ENCODE data around the gene CAVIN1. TPM values are rescaled to one million over a fixed set of nuclear protein-coding genes. Genes with fewer than 3 reads are reported as not detected.

Gene CAVIN1
- polyA plus RNA-seq, 3 donors, result 0.01 TPM; not detected in 2

- Histone ChIP-seq H3K4me2 (replicated peaks; ENCODE audit: extremely low read depth, low read length, poor library complexity, severe bottlenecking) (peak within 1 kb of the TSS; percentile 85), H2AFZ (ENCODE audit: insufficient read depth, low read depth, low read length, poor library complexity, severe bottlenecking) (peak within 1 kb of the TSS; percentile 68), H3K9me3 (replicated peaks in 1 of 2; ENCODE audit: control insufficient read depth in 1 of 2, insufficient read depth in 1 of 2, low read length in 2 of 2) (no peaks in the 10 kb centered on the region), H3K79me2 (ENCODE audit: insufficient read depth, low read length) (peaks cover 40% of the 10 kb centered on the region), H3K27me3 (ENCODE audit: control insufficient read depth in 2 of 2, insufficient read depth in 2 of 2, low read length in 2 of 2) (no peaks in the 10 kb centered on the region), H3K4me3 (replicated peaks in 1 of 3; ENCODE audit: low read depth in 2 of 3, low read length in 3 of 3) (peak within 1 kb of the TSS; percentile 80 to 96 (median 87)), H4K20me1 (ENCODE audit: insufficient read depth, low read length) (peaks cover 40% of the 10 kb centered on the region), H3K36me3 (replicated peaks in 1 of 2; ENCODE audit: control insufficient read depth in 1 of 2, insufficient read depth in 2 of 2, low read length in 2 of 2) (peaks cover 23 to 27% of the 10 kb centered on the region in 2 donors), H3K9ac (ENCODE audit: insufficient read depth, low read length, poor library complexity, severe bottlenecking) (peak within 1 kb of the TSS; percentile 72), H3K4me1 (ENCODE audit: control insufficient read depth in 1 of 2, insufficient read depth in 2 of 2, low read length in 2 of 2) (peaks cover 65 to 70% of the 10 kb centered on the region in 2 donors), H3K27ac (ENCODE audit: low read depth in 1 of 2, low read length in 2 of 2) (peak within 1 kb of the TSS; percentile 82 to 84)
- H3K27ac Mint-ChIP-seq, result peak within 1 kb of the TSS; percentile 91 to 99 (median 97)
- 0% methylated on average over 37 of the region's 45 CpGs for WGBS (ENCODE audit: insufficient coverage)
- intact Hi-C loops (cut with micrococcal nuclease), result loop anchor here in 1 of 2 donors (5.0 kb wide), 2 partner anchors 59 to 71 kb away; partner anchors contain the start of gene STAT3
- peak; percentile 77 to 88 (median 80) for DNase-seq
- peaks cover 31 to 32% of the 10 kb centered on the region in 2 donors for H3K36me3 Mint-ChIP-seq
- H3K27me3 Mint-ChIP-seq (ENCODE audit: low read depth in 3 of 3), result peaks cover 0 to 2% (median 0%) of the 10 kb centered on the region in 3 donors
- H3K4me1 Mint-ChIP-seq, result peaks cover 64% of the 10 kb centered on the region
- peaks cover 0 to 3% (median 0%) of the 10 kb centered on the region in 7 donors for H3K9me3 Mint-ChIP-seq
- H3K4me3 Mint-ChIP-seq, result peak within 1 kb of the TSS; percentile 97 to 98
- TF ChIP-seq, protein P1, sequence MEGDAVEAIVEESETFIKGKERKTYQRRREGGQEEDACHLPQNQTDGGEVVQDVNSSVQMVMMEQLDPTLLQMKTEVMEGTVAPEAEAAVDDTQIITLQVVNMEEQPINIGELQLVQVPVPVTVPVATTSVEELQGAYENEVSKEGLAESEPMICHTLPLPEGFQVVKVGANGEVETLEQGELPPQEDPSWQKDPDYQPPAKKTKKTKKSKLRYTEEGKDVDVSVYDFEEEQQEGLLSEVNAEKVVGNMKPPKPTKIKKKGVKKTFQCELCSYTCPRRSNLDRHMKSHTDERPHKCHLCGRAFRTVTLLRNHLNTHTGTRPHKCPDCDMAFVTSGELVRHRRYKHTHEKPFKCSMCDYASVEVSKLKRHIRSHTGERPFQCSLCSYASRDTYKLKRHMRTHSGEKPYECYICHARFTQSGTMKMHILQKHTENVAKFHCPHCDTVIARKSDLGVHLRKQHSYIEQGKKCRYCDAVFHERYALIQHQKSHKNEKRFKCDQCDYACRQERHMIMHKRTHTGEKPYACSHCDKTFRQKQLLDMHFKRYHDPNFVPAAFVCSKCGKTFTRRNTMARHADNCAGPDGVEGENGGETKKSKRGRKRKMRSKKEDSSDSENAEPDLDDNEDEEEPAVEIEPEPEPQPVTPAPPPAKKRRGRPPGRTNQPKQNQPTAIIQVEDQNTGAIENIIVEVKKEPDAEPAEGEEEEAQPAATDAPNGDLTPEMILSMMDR (IDR thresholded peaks at IDR 0.05), result no peak
Measured at GRCh38 chr17:42458497-42459255, 35.6 kb upstream of the CAVIN1 start, which contains the start of gene ATP6V0A1. Gene ATP6V0A1 (plus strand): TSS chr17:42458878. CDS start chr17:42460895, 2,017 bp downstream.

- H3K4me3 Mint-ChIP-seq, result peak overlapping the region; percentile 83 to 97
- peak in 2 of 3 donors; percentile 41 to 60 for DNase-seq
- Histone ChIP-seq H3K36me3 (replicated peaks in 1 of 2; ENCODE audit: control insufficient read depth in 1 of 2, insufficient read depth in 2 of 2, low read length in 2 of 2) (peaks cover 13 to 15% of the 10 kb centered on the region in 2 donors), H3K79me2 (ENCODE audit: insufficient read depth, low read length) (peaks cover 39% of the 10 kb centered on the region), H3K27ac (ENCODE audit: low read depth in 1 of 2, low read length in 2 of 2) (peak overlapping the region; percentile 82 to 84), H4K20me1 (ENCODE audit: insufficient read depth, low read length) (peaks cover 28% of the 10 kb centered on the region), H3K4me3 (replicated peaks in 1 of 3; ENCODE audit: low read depth in 2 of 3, low read length in 3 of 3) (peak overlapping the region in 2 of 3 experiments; percentile 24 to 96), H3K4me2 (replicated peaks; ENCODE audit: extremely low read depth, low read length, poor library complexity, severe bottlenecking) (peak overlapping the region; percentile 85), H3K9ac (ENCODE audit: insufficient read depth, low read length, poor library complexity, severe bottlenecking) (peak overlapping the region; percentile 43), H3K9me3 (replicated peaks in 1 of 2; ENCODE audit: control insufficient read depth in 1 of 2, insufficient read depth in 1 of 2, low read length in 2 of 2) (no peaks in the 10 kb centered on the region), H3K4me1 (ENCODE audit: control insufficient read depth in 1 of 2, insufficient read depth in 2 of 2, low read length in 2 of 2) (peaks cover 79 to 84% of the 10 kb centered on the region in 2 donors), H3K27me3 (ENCODE audit: control insufficient read depth in 2 of 2, insufficient read depth in 2 of 2, low read length in 2 of 2) (no peaks in the 10 kb centered on the region), H2AFZ (ENCODE audit: insufficient read depth, low read depth, low read length, poor library complexity, severe bottlenecking) (no peak overlapping the region)
- intact Hi-C loops (cut with micrococcal nuclease), result loop anchor here in 1 of 2 donors (5.0 kb wide), 2 partner anchors 60 to 70 kb away; partner anchors contain the start of gene STAT3
- H3K4me1 Mint-ChIP-seq, result peaks cover 77% of the 10 kb centered on the region
- WGBS (ENCODE audit: insufficient coverage), result no CpG with 5 or more reads among the region's 6 CpGs
- peaks cover 0 to 8% (median 2%) of the 10 kb centered on the region in 3 donors for H3K27me3 Mint-ChIP-seq (ENCODE audit: low read depth in 3 of 3)
- peaks cover 0 to 3% (median 0%) of the 10 kb centered on the region in 7 donors for H3K9me3 Mint-ChIP-seq
- H3K27ac Mint-ChIP-seq, result peak overlapping the region; percentile 91 to 99 (median 97)
- H3K36me3 Mint-ChIP-seq, result peaks cover 17 to 25% of the 10 kb centered on the region in 2 donors
- TF ChIP-seq, protein P1 (IDR thresholded peaks at IDR 0.05), result no peak
Measured at GRCh38 chr17:42457107-42457792, 34.2 kb upstream of the CAVIN1 start.
